ENCODE data around the gene RRAGC. TPM values are rescaled to one million over a fixed set of nuclear protein-coding genes. Genes with fewer than 3 reads are reported as not detected.

RRAGC gene
- total RNA-seq, 2 experiments from 2014 or later: 22.3 to 23.3 TPM

DNA sequence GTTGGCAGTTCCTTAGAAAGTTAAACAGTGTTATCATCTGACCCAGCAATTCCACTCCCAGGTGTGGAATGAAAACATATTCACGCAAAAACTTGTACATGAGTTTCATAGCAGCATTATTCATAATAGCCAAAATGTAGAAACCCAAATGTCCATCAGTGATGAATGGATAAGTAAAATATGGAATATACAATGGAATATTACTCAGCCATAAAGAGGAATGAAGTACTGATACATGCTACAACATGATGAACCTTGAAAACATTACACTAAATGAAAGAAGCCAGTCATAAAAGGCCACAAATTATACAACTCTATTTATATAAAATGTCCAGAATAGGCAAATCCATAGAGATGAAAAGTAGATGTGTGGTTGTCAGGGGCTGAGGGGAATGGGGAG lies 53.5 kb downstream of the RRAGC start:
- Mint-ChIP-seq H3K36me3 (ENCODE audit: low read depth) (no peaks in the 10 kb centered on the region), H3K27ac (no peak overlapping the region), H3K4me1 (ENCODE audit: low read depth) (peaks cover 4% of the 10 kb centered on the region), H3K9me3 (no peaks in the 10 kb centered on the region), H3K4me3 (no peak overlapping the region), H3K27me3 (ENCODE audit: low read depth) (peaks cover 52% of the 10 kb centered on the region)
- intact Hi-C loops (cut with micrococcal nuclease): no loop called here
- no peak for DNase-seq
- CTCF ChIA-PET: no interaction called here

DNA sequence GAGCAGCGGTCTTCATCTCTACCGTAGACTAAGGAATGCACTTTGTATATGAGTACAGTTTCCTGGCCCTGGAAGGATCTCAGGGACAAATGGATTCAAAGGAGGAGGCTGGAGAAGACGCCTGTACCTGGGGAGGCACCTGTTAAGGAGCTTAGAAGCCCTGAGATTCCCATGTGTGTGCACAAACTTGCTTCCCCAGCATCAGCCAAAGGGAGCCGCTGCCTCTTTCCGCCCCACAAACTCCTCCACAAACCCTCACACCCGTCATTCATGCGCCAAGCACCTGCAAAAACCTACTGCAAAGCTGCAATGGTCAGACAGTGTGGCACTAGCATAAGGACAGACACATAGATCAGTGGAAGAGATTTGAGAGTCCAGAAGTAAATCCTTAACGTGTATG lies 54.5 kb downstream of the RRAGC start:
- Mint-ChIP-seq H3K9me3 (no peaks in the 10 kb centered on the region), H3K4me1 (ENCODE audit: low read depth) (peaks cover 4% of the 10 kb centered on the region), H3K27me3 (ENCODE audit: low read depth) (peaks cover 50% of the 10 kb centered on the region), H3K4me3 (no peak overlapping the region), H3K27ac (no peak overlapping the region), H3K36me3 (ENCODE audit: low read depth) (no peaks in the 10 kb centered on the region)
- CTCF ChIA-PET: no interaction called here
- intact Hi-C loops (cut with micrococcal nuclease): no loop called here
- no peak for DNase-seq

DNA sequence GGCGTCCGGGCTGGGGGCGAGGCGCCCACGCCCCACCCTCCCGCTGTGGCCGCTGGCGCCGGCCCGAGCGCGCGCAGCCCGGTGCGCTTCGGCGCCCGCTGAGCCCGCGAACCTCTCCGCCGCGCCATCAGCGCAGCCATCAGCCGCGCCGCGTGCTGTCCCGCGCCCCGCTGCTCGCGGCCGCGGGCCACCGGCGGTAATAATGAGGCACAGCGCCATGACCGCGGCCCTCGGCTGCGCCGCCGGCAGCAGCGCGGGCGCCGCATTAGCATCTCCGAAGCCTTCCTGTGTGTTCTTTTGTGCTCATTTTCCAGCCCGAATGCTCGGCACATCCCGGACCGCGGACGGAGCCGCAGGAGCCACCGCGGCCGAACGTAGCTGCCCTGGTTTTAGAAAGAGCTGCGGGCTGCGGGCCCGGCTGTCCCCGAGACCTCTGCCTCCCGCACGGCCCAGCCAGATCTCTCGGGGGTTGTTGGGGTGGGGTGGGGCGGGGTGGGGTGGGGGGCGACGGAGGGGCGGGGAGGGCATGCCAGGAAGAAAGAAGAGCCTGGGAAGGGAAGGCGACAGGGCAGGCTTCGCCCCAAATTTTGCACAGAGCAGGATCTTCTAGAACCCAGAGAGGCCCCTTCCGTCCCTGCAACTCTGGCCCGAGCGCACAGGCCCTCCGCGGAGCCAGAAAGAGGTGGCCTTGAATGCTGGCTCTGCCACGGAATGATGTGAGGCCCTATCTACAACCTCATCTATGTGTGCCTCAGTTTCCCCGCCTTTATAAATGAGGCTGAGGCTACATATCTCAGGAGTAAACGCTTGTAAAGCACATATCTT lies 55.3 kb downstream of the RRAGC start:
- Mint-ChIP-seq H3K4me3 (peak overlapping the region; percentile 51), H3K36me3 (ENCODE audit: low read depth) (no peaks in the 10 kb centered on the region), H3K9me3 (no peaks in the 10 kb centered on the region), H3K27ac (no peak overlapping the region), H3K27me3 (ENCODE audit: low read depth) (peaks cover 50% of the 10 kb centered on the region), H3K4me1 (ENCODE audit: low read depth) (peaks cover 4% of the 10 kb centered on the region)
- no peak for DNase-seq
- intact Hi-C loops (cut with micrococcal nuclease): no loop called here
- CTCF ChIA-PET: no interaction called here

DNA sequence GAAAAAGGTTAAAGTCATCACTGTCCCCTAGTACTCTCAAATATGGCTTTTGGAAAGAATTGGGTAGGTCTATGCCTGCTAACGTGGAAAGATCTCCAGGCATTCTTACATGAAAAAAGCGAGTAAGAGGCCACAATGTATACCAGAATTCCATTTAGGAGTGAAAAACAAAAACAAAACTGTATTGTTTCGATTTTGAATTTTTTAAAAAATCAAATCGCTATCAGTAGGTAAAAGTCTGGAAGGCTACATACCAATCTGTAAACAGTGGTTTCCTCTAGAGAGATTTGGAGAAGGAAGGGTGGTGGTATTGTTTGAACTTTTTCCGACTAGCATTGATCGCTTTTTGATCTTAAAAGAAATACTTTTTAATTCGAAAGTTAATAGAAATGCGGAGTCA lies 55.9 kb downstream of the RRAGC start:
- no peaks in the 10 kb centered on the region for H3K9me3 Mint-ChIP-seq
- H3K27me3 Mint-ChIP-seq (ENCODE audit: low read depth): peaks cover 48% of the 10 kb centered on the region
- H3K4me1 Mint-ChIP-seq (ENCODE audit: low read depth): peaks cover 4% of the 10 kb centered on the region
- no peak overlapping the region for H3K27ac Mint-ChIP-seq
- DNase-seq: no peak
- H3K36me3 Mint-ChIP-seq (ENCODE audit: low read depth): no peaks in the 10 kb centered on the region
- CTCF ChIA-PET: interaction anchor here (0.7 kb wide), 1 partner anchor 12 kb away, joined by 3 read pairs; no protein-coding TSS in a partner anchor
- intact Hi-C loops (cut with micrococcal nuclease): no loop called here
- no peak overlapping the region for H3K4me3 Mint-ChIP-seq

DNA sequence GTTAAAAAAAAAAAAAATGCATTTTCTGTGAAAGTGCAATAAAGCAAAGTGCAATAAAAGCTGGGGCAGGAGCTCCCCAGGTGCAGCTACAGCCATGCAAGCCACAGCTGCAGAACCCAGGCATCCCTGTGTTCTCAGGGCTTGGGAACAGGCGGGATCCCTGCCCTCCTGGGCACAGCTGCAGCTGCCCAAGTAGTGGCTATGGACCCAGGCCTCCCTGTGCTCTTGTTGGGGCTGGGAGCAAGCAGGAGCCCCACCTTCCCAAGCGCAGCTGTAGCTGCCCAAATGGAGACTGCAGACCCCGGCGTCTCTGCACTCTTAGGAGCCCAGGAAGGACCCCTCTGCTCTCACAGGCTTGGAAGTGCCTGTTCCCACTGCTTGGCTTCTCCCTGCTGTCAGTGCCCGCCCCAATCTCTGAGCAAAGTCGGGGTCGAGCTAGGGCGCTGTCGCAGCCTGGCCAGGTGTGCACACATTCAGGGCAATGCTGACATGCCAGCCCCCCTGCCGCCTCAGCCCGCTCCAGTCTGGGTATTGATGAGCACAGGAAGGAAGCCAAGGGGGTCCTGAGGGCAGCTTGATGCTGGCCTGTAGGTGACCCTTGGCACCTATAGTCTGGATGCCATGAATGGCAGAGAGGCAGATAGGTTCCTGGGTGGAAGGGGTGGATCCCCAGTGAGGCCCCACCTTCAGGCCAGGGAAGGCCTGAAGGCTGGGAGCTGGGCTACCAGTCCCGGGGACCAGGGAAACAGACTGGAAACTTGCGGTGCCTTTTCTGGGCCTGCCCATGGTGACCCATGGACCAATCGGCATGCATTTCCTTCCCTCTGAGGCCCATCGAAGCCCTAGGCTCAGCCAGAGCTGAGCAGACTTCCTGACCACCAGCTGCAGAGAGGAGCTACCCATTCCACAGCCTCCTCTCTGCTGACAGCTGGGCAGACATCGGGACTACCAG lies 58.6 kb downstream of the RRAGC start:
- Mint-ChIP-seq H3K9me3 (no peaks in the 10 kb centered on the region), H3K36me3 (ENCODE audit: low read depth) (no peaks in the 10 kb centered on the region), H3K27me3 (ENCODE audit: low read depth) (peaks cover 37% of the 10 kb centered on the region), H3K27ac (no peak overlapping the region), H3K4me1 (ENCODE audit: low read depth) (peaks cover 4% of the 10 kb centered on the region), H3K4me3 (no peak overlapping the region)
- DNase-seq: no peak
- intact Hi-C loops (cut with micrococcal nuclease): no loop called here
- CTCF ChIA-PET: interaction anchor here (0.7 kb wide), 1 partner anchor 402 kb away, joined by 4 read pairs; no protein-coding TSS in a partner anchor

DNA sequence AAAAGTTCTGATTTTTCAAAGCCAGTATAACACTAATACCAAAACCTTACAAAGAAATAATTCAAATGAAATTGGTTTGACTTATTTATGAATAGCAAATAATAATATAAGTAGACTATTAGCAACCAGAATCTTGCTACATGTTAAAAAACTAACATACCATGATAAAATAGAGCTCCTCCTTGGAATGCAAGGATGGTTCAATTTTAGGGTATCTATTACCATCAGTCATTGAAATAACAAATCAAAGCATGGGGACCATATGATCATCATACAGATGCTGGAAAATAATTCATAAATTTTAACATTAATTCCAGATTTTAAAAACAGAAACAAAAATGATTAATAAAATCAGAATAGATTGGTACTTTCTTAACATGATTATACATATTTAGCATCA lies 66.3 kb downstream of the RRAGC start:
- Mint-ChIP-seq H3K36me3 (ENCODE audit: low read depth) (no peaks in the 10 kb centered on the region), H3K4me1 (ENCODE audit: low read depth) (no peaks in the 10 kb centered on the region), H3K27me3 (ENCODE audit: low read depth) (peaks cover 30% of the 10 kb centered on the region), H3K9me3 (peaks cover 12% of the 10 kb centered on the region), H3K27ac (no peak overlapping the region), H3K4me3 (no peak overlapping the region)
- no peak for DNase-seq
- intact Hi-C loops (cut with micrococcal nuclease): no loop called here
- CTCF ChIA-PET: interaction anchor here (0.6 to 0.7 kb wide), 3 partner anchors 490 to 1085 kb away, joined by 3 to 4 read pairs (median 3); no protein-coding TSS in a partner anchor

DNA sequence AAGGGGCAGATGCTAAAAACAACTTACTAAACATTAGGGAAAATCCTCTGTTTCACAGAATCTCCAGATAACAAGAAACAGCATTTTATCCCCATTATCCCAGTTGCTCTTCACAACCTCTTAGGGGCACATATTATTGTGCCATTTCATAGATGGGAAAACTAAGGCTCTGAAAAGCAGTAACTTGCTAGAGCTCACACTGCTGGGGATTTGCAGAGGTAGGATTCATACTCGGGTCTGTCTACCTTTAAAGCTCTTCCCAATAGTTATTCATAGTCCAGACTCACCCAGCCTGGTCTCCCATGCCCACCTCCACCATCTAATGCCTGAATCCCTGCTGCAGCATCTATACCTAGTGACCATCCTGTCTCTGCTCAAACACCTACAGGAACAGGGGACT lies 67.7 kb downstream of the RRAGC start:
- Mint-ChIP-seq H3K9me3 (peaks cover 12% of the 10 kb centered on the region), H3K36me3 (ENCODE audit: low read depth) (no peaks in the 10 kb centered on the region), H3K27me3 (ENCODE audit: low read depth) (peaks cover 32% of the 10 kb centered on the region), H3K27ac (no peak overlapping the region), H3K4me1 (ENCODE audit: low read depth) (no peaks in the 10 kb centered on the region), H3K4me3 (no peak overlapping the region)
- CTCF ChIA-PET: interaction anchor here (0.6 kb wide), 1 partner anchor 11 kb away, joined by 3 read pairs; no protein-coding TSS in a partner anchor
- no peak for DNase-seq
- intact Hi-C loops (cut with micrococcal nuclease): no loop called here

DNA sequence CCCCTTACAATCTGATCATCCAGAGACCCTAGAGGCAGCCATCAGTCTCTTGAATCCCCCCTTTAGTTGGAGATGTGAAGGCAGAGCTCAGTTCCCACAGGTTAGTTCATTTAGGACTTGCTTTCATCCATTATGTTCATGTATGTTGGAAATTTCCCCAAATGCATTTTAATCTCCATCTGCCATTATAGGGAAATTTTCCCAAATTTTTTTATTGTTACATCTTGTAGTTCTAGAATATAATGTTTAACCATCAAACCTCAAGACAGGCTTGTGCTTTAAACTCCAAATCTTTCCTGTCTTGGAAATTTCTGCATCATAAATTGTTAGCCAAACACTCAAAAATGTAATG lies 68.4 kb downstream of the RRAGC start:
- no peak overlapping the region for H3K4me3 Mint-ChIP-seq
- H3K27ac Mint-ChIP-seq: no peak overlapping the region
- no peaks in the 10 kb centered on the region for H3K4me1 Mint-ChIP-seq (ENCODE audit: low read depth)
- H3K9me3 Mint-ChIP-seq: peaks cover 12% of the 10 kb centered on the region
- no peak for DNase-seq
- no peaks in the 10 kb centered on the region for H3K36me3 Mint-ChIP-seq (ENCODE audit: low read depth)
- H3K27me3 Mint-ChIP-seq (ENCODE audit: low read depth): peaks cover 34% of the 10 kb centered on the region
- intact Hi-C loops (cut with micrococcal nuclease): no loop called here
- CTCF ChIA-PET: no interaction called here

DNA sequence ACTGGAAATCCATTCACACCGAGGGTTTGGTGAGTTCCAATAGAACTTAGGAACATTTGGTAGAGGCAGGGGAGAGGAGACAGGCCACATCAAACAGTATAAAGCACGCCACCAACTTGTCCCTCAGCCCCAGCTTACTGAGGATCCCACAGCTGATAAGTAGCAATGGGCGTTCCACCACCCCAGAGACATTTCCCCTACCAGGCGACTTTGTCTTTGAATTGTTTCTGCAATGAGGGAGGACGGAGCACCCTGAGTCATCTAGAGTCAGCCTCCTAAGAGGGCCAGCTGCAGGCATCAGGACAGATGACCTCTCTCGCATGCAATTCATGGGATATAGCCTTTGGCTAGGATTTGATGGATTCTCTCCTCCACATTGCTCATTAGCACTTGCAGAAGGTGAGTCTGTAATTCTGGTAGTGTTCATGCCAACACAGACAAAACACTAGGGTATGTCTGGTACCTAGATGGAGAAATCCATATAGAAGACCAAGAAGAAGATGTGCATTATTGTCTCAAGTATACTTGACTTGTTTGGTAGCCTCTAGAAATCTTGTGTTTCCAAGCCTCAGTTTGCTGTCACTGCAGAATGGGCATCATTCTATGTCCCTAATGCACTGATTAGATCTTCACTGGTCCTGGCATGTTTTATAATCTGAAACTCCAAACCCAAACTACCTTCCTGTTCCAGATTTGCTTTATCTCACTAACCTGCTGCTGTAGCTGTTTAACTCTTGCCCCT lies 69.0 kb downstream of the RRAGC start:
- Mint-ChIP-seq H3K9me3 (peaks cover 12% of the 10 kb centered on the region), H3K27me3 (ENCODE audit: low read depth) (peaks cover 34% of the 10 kb centered on the region), H3K4me1 (ENCODE audit: low read depth) (no peaks in the 10 kb centered on the region), H3K4me3 (no peak overlapping the region), H3K36me3 (ENCODE audit: low read depth) (no peaks in the 10 kb centered on the region), H3K27ac (no peak overlapping the region)
- intact Hi-C loops (cut with micrococcal nuclease): no loop called here
- no peak for DNase-seq
- CTCF ChIA-PET: no interaction called here

DNA sequence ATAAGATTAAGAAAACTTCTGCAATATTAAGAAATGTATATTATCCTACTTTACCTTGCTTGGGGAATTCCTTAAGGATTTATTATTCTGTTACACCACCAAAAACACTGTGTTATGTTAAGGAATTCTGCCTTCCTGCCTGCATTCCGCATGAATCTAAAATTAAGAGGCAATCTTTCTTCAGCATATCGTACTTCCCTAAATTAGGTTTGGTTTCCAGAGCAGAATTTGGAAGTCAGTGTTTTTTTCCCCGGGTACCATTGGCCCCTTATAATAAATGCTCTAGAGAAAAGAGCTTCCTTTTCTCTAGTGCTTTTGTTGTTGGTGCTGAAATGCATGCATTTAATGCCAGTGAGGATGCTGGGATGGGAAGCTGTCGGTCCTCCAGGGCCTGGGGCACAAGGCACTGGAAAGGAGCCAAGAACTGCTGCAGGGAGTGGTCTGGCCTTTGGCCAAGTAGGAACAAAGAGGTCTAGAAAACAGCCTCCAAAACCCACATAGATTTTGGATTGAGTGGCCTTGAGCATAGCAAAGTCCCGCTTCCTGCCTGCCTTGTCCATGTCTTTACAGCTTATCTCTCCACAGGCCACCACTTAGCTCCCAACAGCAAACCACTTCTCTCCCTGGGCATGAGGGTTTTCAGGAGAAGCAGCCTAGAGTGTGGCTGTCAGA lies 69.9 kb downstream of the RRAGC start:
- no peak overlapping the region for H3K27ac Mint-ChIP-seq
- intact Hi-C loops (cut with micrococcal nuclease): no loop called here
- no peaks in the 10 kb centered on the region for H3K36me3 Mint-ChIP-seq (ENCODE audit: low read depth)
- no peaks in the 10 kb centered on the region for H3K4me1 Mint-ChIP-seq (ENCODE audit: low read depth)
- H3K27me3 Mint-ChIP-seq (ENCODE audit: low read depth): peaks cover 35% of the 10 kb centered on the region
- no peak for DNase-seq
- CTCF ChIA-PET: no interaction called here
- peaks cover 12% of the 10 kb centered on the region for H3K9me3 Mint-ChIP-seq
- no peak overlapping the region for H3K4me3 Mint-ChIP-seq

DNA sequence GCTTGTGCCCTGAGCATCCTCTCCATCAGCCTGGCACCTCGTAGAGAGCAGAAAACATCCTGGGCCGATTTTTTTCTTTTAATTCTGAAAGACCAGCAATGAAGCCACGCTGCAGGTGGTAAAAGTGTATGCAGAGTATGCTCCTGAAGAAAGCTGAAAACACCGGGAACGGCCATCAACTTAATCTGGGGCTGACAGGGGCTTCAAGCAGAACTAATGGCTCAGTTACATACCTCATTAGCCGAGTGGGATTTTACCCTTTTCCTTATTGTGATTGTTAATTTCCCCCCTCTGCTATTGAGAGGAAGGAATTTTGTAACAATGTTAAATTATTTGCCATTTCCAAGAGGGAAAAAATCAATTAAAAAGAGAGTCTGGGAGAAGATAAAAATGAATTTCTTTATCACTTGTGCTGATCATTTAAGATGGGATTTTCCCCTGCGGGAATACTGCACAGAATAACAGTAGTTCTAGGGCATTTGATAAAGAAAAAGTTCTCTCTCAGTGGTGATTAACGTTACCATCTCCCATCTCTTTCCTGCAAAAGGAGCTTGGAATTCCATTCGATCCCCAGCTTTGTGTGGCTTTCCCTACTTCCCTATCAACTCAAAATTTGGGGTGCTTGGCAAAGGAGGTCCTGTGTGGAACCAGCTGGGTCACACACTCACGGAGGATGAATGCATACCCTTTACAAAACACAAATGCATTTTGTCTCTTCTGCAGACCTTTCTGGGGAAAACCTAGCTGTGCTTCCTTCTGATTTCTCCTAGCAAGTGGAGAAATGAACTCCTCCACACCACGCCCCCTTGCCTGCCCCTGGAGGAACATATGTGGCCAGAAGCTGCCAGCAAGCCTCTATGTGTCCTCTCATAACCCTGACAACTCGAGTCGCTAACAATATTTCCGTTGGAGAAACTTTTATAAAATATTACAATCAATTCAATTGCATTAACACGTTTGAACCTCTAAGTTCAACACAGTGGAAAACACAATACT lies 70.9 kb downstream of the RRAGC start:
- Mint-ChIP-seq H3K4me3 (no peak overlapping the region), H3K27me3 (ENCODE audit: low read depth) (peaks cover 43% of the 10 kb centered on the region), H3K9me3 (peaks cover 6% of the 10 kb centered on the region), H3K4me1 (ENCODE audit: low read depth) (no peaks in the 10 kb centered on the region), H3K27ac (no peak overlapping the region), H3K36me3 (ENCODE audit: low read depth) (no peaks in the 10 kb centered on the region)
- no peak for DNase-seq
- CTCF ChIA-PET: no interaction called here
- intact Hi-C loops (cut with micrococcal nuclease): no loop called here
